SU-DHL-6 (cell line): ENCODE results near the gene PXDN.

Experiments used
- EZH2phosphoT487 ChIP-seq: fragments of 200-600 bp; sonication (generic), shearing (Covaris generic); conservative IDR thresholded peaks from 2 replicates; pipeline ENCODE4 v1.6.1; 2018; ENCODE audit warnings: mild to moderate bottlenecking, antibody characterized with exemption, low read length, moderate library complexity, mixed read lengths
- TF ChIP-seq, protein P1 (sequence below): fragments of 200-600 bp; sonication (generic); IDR thresholded peaks from one replicate; pipeline ENCODE4 v1.5.1; 2017; ENCODE audit warnings: antibody characterized with exemption, mild to moderate bottlenecking, low read length, moderate library complexity; ENCODE audit not compliant: insufficient read depth, poor library complexity, severe bottlenecking

DNA sequence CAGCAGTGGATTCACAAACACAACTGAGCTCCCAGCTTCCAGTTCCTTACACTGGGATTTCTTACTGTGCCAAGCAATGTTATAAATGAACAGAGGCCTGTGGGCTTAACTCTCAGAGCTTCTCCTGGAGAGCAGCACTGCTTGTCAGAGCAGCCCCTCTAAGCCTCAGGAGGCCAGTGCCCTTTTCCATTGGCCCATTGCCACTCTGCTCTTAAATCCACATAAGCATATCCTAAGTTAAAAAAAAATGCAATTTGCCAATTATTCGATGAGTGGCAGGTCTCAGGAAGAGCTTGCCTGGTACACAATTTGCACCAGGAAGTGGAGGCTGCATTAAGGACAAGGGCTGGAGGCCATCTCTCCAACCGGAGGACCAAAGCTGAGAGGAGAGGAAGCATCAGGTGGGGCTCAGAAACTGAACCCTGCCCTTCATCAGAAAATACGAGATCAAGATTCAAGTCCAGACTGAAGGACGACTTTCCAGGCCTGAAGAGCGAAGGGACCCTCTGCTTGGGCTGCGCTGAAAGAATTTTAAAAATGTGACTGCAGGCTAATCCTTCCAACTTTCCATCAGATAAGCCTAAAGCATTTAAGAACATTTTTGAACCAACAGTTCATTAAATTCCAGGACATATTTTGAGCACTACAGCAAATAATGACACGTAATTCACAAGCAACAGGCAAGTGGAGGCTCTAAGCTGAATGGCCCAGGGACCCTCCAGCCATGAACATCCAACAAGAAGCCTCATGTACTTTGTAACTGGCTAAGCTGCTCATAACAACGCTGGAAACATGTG, 28.4 kb upstream of the PXDN start:
- TF ChIP-seq, protein P1, sequence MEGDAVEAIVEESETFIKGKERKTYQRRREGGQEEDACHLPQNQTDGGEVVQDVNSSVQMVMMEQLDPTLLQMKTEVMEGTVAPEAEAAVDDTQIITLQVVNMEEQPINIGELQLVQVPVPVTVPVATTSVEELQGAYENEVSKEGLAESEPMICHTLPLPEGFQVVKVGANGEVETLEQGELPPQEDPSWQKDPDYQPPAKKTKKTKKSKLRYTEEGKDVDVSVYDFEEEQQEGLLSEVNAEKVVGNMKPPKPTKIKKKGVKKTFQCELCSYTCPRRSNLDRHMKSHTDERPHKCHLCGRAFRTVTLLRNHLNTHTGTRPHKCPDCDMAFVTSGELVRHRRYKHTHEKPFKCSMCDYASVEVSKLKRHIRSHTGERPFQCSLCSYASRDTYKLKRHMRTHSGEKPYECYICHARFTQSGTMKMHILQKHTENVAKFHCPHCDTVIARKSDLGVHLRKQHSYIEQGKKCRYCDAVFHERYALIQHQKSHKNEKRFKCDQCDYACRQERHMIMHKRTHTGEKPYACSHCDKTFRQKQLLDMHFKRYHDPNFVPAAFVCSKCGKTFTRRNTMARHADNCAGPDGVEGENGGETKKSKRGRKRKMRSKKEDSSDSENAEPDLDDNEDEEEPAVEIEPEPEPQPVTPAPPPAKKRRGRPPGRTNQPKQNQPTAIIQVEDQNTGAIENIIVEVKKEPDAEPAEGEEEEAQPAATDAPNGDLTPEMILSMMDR: no peak
- TF ChIP-seq EZH2phosphoT487: no peak
